Measurements from ENCODE around the gene ERBB2. TPM values are rescaled to one million over a fixed set of nuclear protein-coding genes. Genes with fewer than 3 reads are reported as not detected.
A peak's percentile ranks its signal among the peaks of the same experiment; 100 is the strongest.

Gene ERBB2
- total and polyA plus RNA-seq, 2 of the 13 experiments (the other 11 are each of a cell fraction or from before 2014, with no cell fraction given) = 57.7 to 64.1 TPM

DNA sequence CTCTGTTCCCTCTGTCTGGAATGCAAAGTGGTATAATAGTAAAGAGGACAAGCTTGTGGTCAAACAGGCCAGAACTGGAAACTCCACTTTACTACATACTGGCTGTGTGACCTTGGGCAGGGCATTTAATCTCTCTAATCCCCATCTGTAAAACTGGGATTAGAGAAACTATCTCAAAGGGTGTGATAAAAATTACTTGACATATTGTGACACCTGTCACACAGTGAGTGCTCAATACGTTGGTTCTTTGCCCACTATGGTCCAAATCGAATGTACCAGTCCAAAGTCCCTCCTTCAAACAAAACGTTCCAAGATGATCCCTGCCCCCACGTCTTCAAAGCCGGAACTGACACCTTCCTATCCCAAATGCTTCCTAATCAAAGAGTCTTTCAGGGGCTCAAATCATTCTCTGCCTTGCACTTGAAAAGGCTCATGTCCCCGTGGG, 12.7 kb upstream of the ERBB2 start (continued):
- TF ChIP-seq, protein P1, sequence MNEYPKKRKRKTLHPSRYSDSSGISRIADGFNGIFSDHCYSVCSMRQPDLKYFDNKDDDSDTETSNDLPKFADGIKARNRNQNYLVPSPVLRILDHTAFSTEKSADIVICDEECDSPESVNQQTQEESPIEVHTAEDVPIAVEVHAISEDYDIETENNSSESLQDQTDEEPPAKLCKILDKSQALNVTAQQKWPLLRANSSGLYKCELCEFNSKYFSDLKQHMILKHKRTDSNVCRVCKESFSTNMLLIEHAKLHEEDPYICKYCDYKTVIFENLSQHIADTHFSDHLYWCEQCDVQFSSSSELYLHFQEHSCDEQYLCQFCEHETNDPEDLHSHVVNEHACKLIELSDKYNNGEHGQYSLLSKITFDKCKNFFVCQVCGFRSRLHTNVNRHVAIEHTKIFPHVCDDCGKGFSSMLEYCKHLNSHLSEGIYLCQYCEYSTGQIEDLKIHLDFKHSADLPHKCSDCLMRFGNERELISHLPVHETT (CRISPR knock-in tag; conservative IDR thresholded peaks at IDR 0.05) = 0 out of 2 replicates have a peak, but pooled peaks have one; percentile 53
- no peak for TF ChIP-seq ZNF510 (CRISPR knock-in tag; IDR thresholded peaks at IDR 0.05; ENCODE audit: low read depth)
- TF ChIP-seq, protein P2, sequence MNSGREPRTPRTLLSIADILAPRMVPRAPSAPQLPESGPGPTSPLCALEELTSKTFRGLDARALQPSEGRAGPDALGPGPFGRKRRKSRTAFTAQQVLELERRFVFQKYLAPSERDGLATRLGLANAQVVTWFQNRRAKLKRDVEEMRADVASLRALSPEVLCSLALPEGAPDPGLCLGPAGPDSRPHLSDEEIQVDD (CRISPR knock-in tag; IDR thresholded peaks at IDR 0.05; ENCODE audit: borderline replicate concordance) = no peak
- TF ChIP-seq, protein P3, sequence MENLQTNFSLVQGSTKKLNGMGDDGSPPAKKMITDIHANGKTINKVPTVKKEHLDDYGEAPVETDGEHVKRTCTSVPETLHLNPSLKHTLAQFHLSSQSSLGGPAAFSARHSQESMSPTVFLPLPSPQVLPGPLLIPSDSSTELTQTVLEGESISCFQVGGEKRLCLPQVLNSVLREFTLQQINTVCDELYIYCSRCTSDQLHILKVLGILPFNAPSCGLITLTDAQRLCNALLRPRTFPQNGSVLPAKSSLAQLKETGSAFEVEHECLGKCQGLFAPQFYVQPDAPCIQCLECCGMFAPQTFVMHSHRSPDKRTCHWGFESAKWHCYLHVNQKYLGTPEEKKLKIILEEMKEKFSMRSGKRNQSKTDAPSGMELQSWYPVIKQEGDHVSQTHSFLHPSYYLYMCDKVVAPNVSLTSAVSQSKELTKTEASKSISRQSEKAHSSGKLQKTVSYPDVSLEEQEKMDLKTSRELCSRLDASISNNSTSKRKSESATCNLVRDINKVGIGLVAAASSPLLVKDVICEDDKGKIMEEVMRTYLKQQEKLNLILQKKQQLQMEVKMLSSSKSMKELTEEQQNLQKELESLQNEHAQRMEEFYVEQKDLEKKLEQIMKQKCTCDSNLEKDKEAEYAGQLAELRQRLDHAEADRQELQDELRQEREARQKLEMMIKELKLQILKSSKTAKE (CRISPR knock-in tag; IDR thresholded peaks at IDR 0.05; ENCODE audit: borderline replicate concordance) = 0 out of 2 replicates have a peak, but pooled peaks have one; percentile 18
- TF ChIP-seq ETV5 (CRISPR knock-in tag; IDR thresholded peaks at IDR 0.05; ENCODE audit: borderline replicate concordance) = peak; percentile 89
- TF ChIP-seq, protein P4, sequence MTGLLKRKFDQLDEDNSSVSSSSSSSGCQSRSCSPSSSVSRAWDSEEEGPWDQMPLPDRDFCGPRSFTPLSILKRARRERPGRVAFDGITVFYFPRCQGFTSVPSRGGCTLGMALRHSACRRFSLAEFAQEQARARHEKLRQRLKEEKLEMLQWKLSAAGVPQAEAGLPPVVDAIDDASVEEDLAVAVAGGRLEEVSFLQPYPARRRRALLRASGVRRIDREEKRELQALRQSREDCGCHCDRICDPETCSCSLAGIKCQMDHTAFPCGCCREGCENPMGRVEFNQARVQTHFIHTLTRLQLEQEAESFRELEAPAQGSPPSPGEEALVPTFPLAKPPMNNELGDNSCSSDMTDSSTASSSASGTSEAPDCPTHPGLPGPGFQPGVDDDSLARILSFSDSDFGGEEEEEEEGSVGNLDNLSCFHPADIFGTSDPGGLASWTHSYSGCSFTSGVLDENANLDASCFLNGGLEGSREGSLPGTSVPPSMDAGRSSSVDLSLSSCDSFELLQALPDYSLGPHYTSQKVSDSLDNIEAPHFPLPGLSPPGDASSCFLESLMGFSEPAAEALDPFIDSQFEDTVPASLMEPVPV (CRISPR knock-in tag; IDR thresholded peaks at IDR 0.05) = no peak
- TF ChIP-seq ZNF205 (CRISPR knock-in tag; IDR thresholded peaks at IDR 0.05) = peak; percentile 96
- TF ChIP-seq KLF11 (CRISPR knock-in tag; IDR thresholded peaks at IDR 0.05) = no peak; the same call in 1 of the 2 replicates
- TF ChIP-seq TEAD3 (CRISPR knock-in tag; optimal IDR thresholded peaks at IDR 0.05; ENCODE audit: borderline replicate concordance) = peak; percentile 85
- TF ChIP-seq KAT7 (CRISPR knock-in tag; IDR thresholded peaks at IDR 0.05; ENCODE audit: borderline replicate concordance) = peak; percentile 50; the same call in 1 of the 2 replicates
- TF ChIP-seq CEBPG (CRISPR knock-in tag; IDR thresholded peaks at IDR 0.05) = no peak
- TF ChIP-seq, protein P5, sequence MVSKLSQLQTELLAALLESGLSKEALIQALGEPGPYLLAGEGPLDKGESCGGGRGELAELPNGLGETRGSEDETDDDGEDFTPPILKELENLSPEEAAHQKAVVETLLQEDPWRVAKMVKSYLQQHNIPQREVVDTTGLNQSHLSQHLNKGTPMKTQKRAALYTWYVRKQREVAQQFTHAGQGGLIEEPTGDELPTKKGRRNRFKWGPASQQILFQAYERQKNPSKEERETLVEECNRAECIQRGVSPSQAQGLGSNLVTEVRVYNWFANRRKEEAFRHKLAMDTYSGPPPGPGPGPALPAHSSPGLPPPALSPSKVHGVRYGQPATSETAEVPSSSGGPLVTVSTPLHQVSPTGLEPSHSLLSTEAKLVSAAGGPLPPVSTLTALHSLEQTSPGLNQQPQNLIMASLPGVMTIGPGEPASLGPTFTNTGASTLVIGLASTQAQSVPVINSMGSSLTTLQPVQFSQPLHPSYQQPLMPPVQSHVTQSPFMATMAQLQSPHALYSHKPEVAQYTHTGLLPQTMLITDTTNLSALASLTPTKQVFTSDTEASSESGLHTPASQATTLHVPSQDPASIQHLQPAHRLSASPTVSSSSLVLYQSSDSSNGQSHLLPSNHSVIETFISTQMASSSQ (IDR thresholded peaks at IDR 0.05; ENCODE audit: low read depth) = 0 out of 2 replicates have a peak, but pooled peaks have one; percentile 26
- TF ChIP-seq, protein P5 (CRISPR knock-in tag; IDR thresholded peaks at IDR 0.05; ENCODE audit: borderline replicate concordance) = no peak
- TF ChIP-seq REL (CRISPR knock-in tag; conservative IDR thresholded peaks at IDR 0.05) = no peak
- peak; percentile 61 for TF ChIP-seq HDAC2 (CRISPR knock-in tag; IDR thresholded peaks at IDR 0.05)
- TF ChIP-seq, protein P6, sequence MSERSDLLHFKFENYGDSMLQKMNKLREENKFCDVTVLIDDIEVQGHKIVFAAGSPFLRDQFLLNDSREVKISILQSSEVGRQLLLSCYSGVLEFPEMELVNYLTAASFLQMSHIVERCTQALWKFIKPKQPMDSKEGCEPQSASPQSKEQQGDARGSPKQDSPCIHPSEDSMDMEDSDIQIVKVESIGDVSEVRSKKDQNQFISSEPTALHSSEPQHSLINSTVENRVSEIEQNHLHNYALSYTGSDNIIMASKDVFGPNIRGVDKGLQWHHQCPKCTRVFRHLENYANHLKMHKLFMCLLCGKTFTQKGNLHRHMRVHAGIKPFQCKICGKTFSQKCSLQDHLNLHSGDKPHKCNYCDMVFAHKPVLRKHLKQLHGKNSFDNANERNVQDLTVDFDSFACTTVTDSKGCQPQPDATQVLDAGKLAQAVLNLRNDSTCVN (CRISPR knock-in tag; IDR thresholded peaks at IDR 0.05; ENCODE audit: borderline replicate concordance) = 0 out of 2 replicates have a peak, but pooled peaks have one; percentile 6
- TF ChIP-seq IRX3 (CRISPR knock-in tag; IDR thresholded peaks at IDR 0.05; ENCODE audit: borderline replicate concordance, low read depth) = 0 out of 2 replicates have a peak, but pooled peaks have one; percentile 29
- TF ChIP-seq FOXA3 (CRISPR knock-in tag; IDR thresholded peaks at IDR 0.05) = 0 out of 2 replicates have a peak, but pooled peaks have one; percentile 48
- TF ChIP-seq HNF4A (CRISPR knock-in tag; IDR thresholded peaks at IDR 0.05) = peak; percentile 95
- peak; percentile 67 for TF ChIP-seq SOX5 (CRISPR knock-in tag; IDR thresholded peaks at IDR 0.05; ENCODE audit: borderline replicate concordance)
